Hematopoietic multipotent progenitor cell treated with erythropoietin and hydrocortisone succinate and interleukin-3 and kit ligand, for 4 days (in vitro differentiated cells): Measurements from ENCODE around the gene IGF1R.
A peak's percentile ranks its signal among the peaks of the same experiment; 100 is the strongest.

Experiments used
- DNase-seq: peaks from one replicate; pipeline ENCODE4 v3.0.0-alpha.2; 2015

The IGF1R gene

DNA sequence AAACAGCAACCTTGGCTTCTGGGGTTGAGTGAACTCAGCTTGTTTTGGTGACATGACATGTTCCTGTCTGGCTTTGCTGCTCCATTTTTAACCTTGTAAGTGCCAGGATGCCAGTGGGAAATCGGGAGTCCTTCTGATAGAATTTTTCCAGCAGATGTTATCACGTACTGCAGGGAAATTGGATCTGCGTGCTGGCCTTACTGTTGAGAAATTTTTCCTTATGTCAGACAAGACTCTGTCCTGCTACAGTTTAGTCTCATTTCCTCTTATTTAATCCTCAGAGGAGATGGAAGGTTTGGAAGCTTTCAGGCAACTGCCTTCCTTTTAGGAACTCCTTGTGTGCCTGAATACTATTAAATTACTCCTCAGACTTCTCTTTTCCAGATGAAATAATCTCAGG is 278.7 kb downstream of the IGF1R start:
- no peak for DNase-seq

DNA sequence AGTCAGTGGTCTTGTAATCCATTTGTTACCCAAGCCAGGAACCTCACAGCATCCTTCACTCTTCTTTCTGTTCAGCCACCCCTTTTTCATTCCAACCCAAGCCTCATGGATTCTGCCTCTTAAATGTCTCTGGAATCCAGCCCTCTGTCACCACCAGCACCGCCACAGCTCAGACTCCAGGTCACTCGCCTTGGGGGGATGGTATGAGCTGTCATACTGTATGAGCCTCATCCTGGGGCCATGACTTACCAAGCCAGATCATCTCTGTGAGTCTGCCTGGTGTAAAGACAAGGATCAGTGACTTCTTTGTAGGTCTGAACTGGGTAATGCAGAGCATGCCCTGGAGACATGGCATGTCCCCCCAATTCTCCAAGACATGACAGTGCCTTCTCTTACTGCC is 279.7 kb downstream of the IGF1R start:
- DNase-seq, result no peak

GRCh38 chr15:98930576-98930975 is 282.2 kb downstream of the IGF1R start:
- no peak for DNase-seq

DNA sequence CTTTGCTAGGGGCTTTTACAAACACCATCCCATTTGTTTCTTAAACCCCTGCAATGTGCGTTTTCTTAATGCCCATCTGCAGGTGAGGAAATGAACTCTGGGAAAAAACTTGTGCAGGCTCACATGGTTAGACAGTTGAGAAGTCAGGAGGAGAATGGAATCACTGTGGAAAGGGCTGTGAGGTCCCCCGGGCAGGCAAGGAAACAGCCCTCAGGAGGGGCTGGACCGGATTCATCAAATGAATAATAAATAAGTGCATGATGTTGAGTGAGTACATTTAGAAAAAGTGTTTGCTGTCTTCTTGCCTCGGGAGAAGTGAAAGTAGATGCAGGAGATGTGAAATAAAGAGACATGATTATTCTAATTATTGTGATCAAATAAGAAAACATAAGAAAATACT is 282.7 kb downstream of the IGF1R start:
- DNase-seq, result no peak

- DNase-seq, result no peak
Measured at GRCh38 chr15:98933406-98933805, 285.1 kb downstream of the IGF1R start.

- no peak for DNase-seq
Measured at GRCh38 chr15:98935736-98936135, 287.4 kb downstream of the IGF1R start.

- no peak for DNase-seq
Measured at GRCh38 chr15:98937413-98938104, 289.2 kb downstream of the IGF1R start.

- DNase-seq, result no peak
Measured at GRCh38 chr15:98938105-98938417, 289.7 kb downstream of the IGF1R start.

DNA sequence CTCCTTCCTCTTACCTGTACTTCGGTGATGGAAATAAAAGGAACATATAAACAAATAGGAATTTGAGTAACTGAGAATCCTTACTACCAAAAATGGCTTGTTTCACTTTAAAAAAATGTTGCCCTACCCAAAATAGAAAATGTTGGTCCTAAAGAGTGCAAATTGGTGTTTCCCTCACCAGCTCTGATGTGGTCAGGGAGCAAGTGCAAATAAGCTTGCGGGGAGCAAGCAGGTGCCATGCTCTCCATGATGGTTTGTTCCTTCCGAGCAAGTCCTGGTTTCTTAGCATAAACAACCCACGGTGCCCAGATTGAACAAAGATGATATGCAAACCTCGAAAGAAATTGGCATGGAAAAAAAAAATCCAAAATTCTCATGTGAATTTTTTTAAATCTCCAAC is 290.5 kb downstream of the IGF1R start:
- no peak for DNase-seq

GRCh38 chr15:98939311-98940080 is 291.2 kb downstream of the IGF1R start:
- no peak for DNase-seq

- no peak for DNase-seq
Measured at GRCh38 chr15:98941595-98942255, 293.4 kb downstream of the IGF1R start.

- DNase-seq, result no peak
Measured at GRCh38 chr15:98942431-98942830, 294.1 kb downstream of the IGF1R start.

- DNase-seq, result no peak
Measured at GRCh38 chr15:98943051-98943508, 294.7 kb downstream of the IGF1R start.

DNA sequence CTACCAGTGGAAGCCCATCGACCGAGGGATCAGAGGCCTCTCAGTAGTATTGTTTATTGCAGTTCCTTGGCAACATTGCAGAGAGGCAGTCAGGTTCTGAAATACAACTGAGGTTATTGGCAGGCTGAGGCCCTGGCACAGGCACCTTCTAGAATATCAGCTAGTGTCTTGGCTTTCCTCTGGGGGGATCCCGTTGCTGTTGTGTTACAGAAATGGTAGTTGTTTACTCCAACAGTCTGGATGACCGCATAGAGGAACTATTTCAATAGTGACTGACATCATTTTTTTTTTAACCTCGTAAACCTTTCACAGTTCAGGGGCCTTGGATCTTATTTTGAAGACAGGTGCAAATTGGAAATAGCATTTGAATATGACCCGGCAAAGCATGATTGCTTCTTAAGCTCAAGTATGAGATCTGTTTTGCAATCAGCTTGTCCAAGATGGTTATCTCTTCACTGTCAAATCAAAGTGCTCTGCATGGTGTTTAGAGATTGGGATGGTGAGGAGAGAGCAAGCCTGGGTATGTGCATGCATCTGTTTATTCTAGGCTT is 295.3 kb downstream of the IGF1R start:
- no peak for DNase-seq

DNA sequence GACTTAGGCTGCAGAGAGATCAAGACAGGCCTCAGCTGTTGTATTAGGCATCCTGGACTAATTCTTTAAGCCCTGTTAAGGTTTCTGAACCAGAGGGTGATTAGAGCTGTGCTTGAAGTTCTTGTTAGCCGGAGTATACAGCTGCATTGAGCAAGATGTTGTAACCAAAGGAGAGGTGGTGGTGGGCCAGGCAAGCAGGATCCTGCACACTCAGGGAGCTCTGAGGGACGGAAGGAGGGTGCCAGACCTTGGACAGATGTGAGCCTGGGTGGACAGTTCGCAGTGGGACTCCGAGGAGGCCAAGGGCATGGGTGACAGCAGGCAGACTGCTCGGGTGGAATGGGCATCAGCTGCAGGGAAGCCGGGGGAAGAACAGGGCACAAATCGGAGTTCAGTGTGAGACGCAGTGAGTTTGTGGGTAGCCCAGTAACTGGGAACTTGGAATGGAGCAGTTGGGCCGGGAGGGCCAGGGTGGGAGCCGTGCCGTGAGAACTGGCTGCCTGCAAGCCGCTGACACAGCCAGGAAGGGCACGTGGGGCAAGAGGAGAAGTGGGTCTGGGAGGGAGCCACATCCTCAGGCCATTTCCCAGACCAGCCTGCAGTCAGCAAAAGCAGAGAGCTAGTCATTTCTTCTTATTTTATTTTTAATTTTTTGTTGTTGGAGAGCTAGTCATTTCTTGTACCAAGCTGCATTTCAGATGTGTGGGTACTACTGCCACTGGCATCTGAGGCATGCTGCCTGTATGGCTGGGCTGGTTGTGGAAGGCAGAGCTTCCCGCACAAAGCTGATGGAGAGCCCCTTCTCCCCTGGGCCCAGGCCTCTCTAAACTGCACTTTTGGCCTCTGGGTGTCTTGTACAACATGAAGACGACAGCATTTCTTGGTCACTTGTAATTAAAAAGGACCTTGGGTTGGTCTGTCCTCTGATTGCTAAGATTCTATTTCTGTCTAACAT is 298.2 kb downstream of the IGF1R start:
- DNase-seq, result peak; percentile 24

GRCh38 chr15:98948456-98948855 is 300.1 kb downstream of the IGF1R start:
- no peak for DNase-seq

- DNase-seq, result no peak
Measured at GRCh38 chr15:98948941-98949340, 300.6 kb downstream of the IGF1R start.

DNA sequence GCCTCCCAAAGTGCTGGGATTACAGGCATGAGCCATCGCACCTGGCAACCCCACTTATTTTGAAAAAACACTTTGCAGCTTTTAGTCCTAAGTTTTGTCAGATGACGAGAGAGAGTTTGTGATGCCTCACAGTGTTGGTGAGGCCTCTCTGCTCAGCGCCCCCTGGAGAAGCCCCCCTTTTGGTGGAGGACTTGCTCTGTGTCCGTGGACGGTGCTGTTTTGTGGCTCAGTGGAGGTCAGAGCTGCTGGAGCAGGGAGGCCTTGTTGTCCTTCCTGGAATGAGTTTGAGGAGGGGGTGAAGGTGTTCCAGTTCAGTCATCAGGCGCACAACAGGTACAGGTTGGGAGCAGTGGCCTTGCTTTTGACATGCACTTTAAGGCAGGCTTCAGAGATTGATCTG is 301.3 kb downstream of the IGF1R start:
- DNase-seq, result no peak

DNA sequence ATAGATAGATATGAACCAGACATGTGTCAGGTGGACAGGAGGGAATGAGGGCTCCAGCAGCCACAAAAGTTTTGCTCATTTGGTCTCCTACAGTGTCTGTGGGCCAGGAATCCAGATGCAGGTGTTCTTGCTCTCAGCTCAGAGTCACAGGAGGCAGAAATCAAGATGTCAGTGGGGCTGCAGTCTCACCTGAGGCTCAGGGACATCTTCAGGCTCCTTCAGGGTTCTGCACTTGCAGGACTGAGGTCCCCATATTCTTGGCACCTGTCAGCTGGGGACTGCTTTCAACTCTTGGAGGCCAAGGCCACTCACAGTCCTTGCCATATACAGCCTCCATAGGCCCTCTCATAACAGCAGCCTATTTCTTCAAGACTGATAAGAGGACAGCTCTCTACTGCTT is 301.9 kb downstream of the IGF1R start:
- DNase-seq, result no peak

GRCh38 chr15:98951004-98951403 is 302.7 kb downstream of the IGF1R start:
- DNase-seq, result no peak

GRCh38 chr15:98951493-98952320 is 303.4 kb downstream of the IGF1R start:
- DNase-seq, result no peak

- peak; percentile 29 for DNase-seq
Measured at GRCh38 chr15:98952381-98952803, 304.1 kb downstream of the IGF1R start.
